ENCODE measurements around the gene GLUL.

GLUL gene

DNA sequence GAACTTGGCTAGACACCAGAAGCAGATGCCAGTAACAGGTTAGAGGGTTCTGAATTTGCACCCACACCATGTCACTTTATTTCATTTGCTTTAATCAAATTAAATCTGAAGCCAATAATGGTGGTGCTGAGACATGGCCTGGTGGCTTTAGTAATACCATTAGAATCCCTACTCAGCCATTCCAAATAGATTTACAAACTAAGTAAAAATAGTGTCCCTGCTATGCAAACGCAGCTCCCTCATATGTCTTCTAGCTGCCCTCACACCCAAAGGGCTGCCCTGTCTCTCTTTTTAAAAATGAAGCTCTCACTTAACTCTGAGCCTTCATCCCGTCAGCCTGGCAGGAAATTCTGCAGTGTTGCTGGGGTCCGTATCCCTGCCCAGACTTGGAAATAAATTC is 21.1 kb downstream of the GLUL start:
- no peak overlapping the region for H3K4me3 ChIP-seq (ENCODE audit: control insufficient read depth, low read depth, low read length)
- TF ChIP-seq, protein P1, sequence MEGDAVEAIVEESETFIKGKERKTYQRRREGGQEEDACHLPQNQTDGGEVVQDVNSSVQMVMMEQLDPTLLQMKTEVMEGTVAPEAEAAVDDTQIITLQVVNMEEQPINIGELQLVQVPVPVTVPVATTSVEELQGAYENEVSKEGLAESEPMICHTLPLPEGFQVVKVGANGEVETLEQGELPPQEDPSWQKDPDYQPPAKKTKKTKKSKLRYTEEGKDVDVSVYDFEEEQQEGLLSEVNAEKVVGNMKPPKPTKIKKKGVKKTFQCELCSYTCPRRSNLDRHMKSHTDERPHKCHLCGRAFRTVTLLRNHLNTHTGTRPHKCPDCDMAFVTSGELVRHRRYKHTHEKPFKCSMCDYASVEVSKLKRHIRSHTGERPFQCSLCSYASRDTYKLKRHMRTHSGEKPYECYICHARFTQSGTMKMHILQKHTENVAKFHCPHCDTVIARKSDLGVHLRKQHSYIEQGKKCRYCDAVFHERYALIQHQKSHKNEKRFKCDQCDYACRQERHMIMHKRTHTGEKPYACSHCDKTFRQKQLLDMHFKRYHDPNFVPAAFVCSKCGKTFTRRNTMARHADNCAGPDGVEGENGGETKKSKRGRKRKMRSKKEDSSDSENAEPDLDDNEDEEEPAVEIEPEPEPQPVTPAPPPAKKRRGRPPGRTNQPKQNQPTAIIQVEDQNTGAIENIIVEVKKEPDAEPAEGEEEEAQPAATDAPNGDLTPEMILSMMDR (IDR thresholded peaks at IDR 0.05; ENCODE audit: control insufficient read depth, insufficient read depth, low read depth, low read length, missing control alignments), result no peak
- DNase-seq (ENCODE audit: low read depth), result no peak

- no peak for DNase-seq (ENCODE audit: low read depth)
- H3K4me3 ChIP-seq (ENCODE audit: control insufficient read depth, low read depth, low read length), result no peak overlapping the region
- TF ChIP-seq, protein P1 (IDR thresholded peaks at IDR 0.05; ENCODE audit: control insufficient read depth, insufficient read depth, low read depth, low read length, missing control alignments), result no peak
These were observed 22.7 kb downstream of the GLUL start for GRCh38 chr1:182368903-182369302.

DNA sequence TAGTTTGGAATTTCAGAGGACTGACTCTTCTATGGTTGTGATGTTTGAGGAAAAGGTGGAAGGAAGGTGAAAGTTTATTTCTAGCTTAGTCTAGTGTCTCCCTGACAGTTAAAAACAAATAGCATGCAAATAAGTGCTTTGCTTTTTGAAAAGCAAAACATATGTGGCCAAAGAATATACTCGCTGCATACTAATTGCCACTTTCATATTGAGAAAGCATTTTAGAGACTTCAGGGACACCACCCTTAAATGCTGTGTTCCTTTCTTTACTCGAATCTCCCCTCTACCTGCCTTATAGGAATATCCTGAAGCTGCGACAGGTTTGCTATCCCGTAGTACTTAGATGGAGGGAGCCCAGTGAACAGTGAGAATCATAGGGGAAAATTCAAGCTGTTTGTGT is 23.2 kb downstream of the GLUL start:
- no peak for DNase-seq (ENCODE audit: low read depth)
- H3K4me3 ChIP-seq (ENCODE audit: control insufficient read depth, low read depth, low read length), result no peak overlapping the region
- TF ChIP-seq, protein P1 (IDR thresholded peaks at IDR 0.05; ENCODE audit: control insufficient read depth, insufficient read depth, low read depth, low read length, missing control alignments), result no peak

GRCh38 chr1:182367926-182368325 is 23.7 kb downstream of the GLUL start:
- no peak for DNase-seq (ENCODE audit: low read depth)
- TF ChIP-seq, protein P1 (IDR thresholded peaks at IDR 0.05; ENCODE audit: control insufficient read depth, insufficient read depth, low read depth, low read length, missing control alignments), result no peak
- no peak overlapping the region for H3K4me3 ChIP-seq (ENCODE audit: control insufficient read depth, low read depth, low read length)

DNA sequence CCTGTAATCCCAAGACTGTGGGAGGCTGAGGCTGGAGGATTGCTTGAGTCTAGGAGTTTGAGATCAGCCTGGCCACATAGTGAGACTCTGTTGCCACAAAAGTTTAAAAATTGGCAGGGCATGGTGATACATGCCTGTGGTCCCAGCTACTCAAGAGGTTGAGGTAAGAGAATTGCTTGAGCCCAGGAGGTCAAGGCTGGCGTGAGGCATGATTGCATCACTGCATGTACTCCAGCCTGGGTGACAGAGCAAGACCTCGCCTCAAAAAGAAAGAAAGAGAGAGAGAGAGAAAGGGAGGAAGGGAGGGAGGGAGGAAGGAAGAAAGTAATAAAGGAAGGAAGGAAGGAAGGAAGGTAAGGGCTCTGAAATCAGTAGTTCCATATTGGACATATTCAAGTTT is 25.0 kb downstream of the GLUL start:
- TF ChIP-seq, protein P1 (IDR thresholded peaks at IDR 0.05; ENCODE audit: control insufficient read depth, insufficient read depth, low read depth, low read length, missing control alignments), result no peak
- no peak for DNase-seq (ENCODE audit: low read depth)
- no peak overlapping the region for H3K4me3 ChIP-seq (ENCODE audit: control insufficient read depth, low read depth, low read length)

DNA sequence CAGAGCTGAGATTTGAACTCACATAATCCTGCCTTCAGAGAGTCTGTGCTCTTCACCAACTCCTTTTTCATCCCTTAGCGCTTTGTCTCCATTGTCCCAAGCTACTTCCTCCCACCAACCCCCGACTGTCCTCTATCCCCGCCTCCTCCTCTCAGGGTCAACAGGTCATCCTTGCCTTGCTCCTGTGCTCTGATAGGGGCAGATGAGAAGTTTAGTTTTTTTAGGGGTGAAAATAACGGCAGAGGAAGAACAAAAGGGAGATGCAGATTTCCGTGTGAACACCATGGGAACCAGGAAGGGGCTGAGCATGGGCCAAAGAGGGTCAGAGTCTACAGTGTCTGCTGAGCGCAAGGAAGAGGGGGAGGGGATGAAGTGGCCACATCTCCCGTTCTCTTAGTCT is 31.9 kb downstream of the GLUL start:
- no peak overlapping the region for H3K4me3 ChIP-seq (ENCODE audit: control insufficient read depth, low read depth, low read length)
- no peak for DNase-seq (ENCODE audit: low read depth)

More for the DNA sequence above, 31.9 kb downstream of the GLUL start:
- TF ChIP-seq, protein P1 (IDR thresholded peaks at IDR 0.05; ENCODE audit: control insufficient read depth, insufficient read depth, low read depth, low read length, missing control alignments), result no peak
